ENCODE measurements around the gene LRMDA. TPM values are rescaled to one million over a fixed set of nuclear protein-coding genes. Genes with fewer than 3 reads are reported as not detected.

LRMDA gene
- total and polyA plus RNA-seq, 2 of the 13 experiments (the other 11 are each of a cell fraction or from before 2014, with no cell fraction given), result 13.4 to 22.0 TPM

- TF ChIP-seq FIP1L1 (IDR thresholded peaks at IDR 0.05; ENCODE audit: borderline replicate concordance, insufficient read depth, low read depth, low read length) (no peak), UBTF (CRISPR knock-in tag; IDR thresholded peaks at IDR 0.05) (no peak)
These were observed 744.2 kb downstream of the LRMDA start (continued) for GRCh38 chr10:76175533-76176165.

GRCh38 chr10:76176166-76176550 lies 744.7 kb downstream of the LRMDA start:
- H2AFZ ChIP-seq (ENCODE audit: low read length), result no peak overlapping the region
- intact Hi-C loops (cut with micrococcal nuclease; ENCODE audit: unreplicated experiment), result no loop called here
- H3K27me3 ChIP-seq (ENCODE audit: control insufficient read depth in 1 of 2, insufficient read depth in 2 of 2, low read length in 2 of 2), result no peaks in the 10 kb centered on the region
- CTCF ChIA-PET (ENCODE audit: low intra/inter-chr PET ratio, low total read pairs), result no interaction called here
- H3K4me2 ChIP-seq (ENCODE audit: low read depth, low read length), result no peak overlapping the region
- no peaks in the 10 kb centered on the region for H3K36me3 ChIP-seq (replicated peaks in 1 of 2; ENCODE audit: control insufficient read depth in 1 of 2, insufficient read depth in 2 of 2, low read length in 2 of 2)
- ATAC-seq (no peak), FAIRE-seq (no peak), DNase-seq (ENCODE audit: low spot score) (no peak)
- POLR2A ChIA-PET, result no interaction called here
- H3K27ac ChIP-seq (ENCODE audit: extremely low read length, insufficient read depth, low read length), result no peak overlapping the region
- H4K20me1 ChIP-seq (ENCODE audit: insufficient read depth, low read length), result no peaks in the 10 kb centered on the region
- H3K9ac ChIP-seq (ENCODE audit: insufficient read depth, low read depth, low read length), result no peak overlapping the region
- BruUV-seq (replicated peaks), result no TSS peak
- no peaks in the 10 kb centered on the region for H3K9me3 ChIP-seq (ENCODE audit: low read length)
- no peaks in the 10 kb centered on the region for H3K79me2 ChIP-seq (ENCODE audit: insufficient read depth, low read length)
- in situ Hi-C loops (cut with HindIII; ENCODE audit: extremely low pct_ligation_motif_present, low pct_unique_long_range_greater_than_20kb), result no loop called here
- no peak overlapping the region for H3K4me3 ChIP-seq (replicated peaks in 1 of 3; ENCODE audit: insufficient read depth in 1 of 3, low read depth in 2 of 3, low read length in 3 of 3)
- H3K4me1 ChIP-seq (ENCODE audit: insufficient read depth, low read length), result no peaks in the 10 kb centered on the region
- WGBS (ENCODE audit: low lambda C conversion rate), result 98% methylated on average over 9 of the region's 9 CpGs
- TF ChIP-seq ZBTB10 (CRISPR knock-in tag; IDR thresholded peaks at IDR 0.05; ENCODE audit: borderline replicate concordance) (no peak), PLRG1 (conservative IDR thresholded peaks at IDR 0.05) (no peak), ZNF367 (CRISPR knock-in tag; IDR thresholded peaks at IDR 0.05; ENCODE audit: borderline replicate concordance) (no peak), ZFP36L1 (CRISPR knock-in tag; IDR thresholded peaks at IDR 0.05) (no peak), ZNF407 (CRISPR knock-in tag; IDR thresholded peaks at IDR 0.05; ENCODE audit: not compliant biosample characterization) (no peak)

Data from HepG2 (cell line).